Ammon's horn (tissue), 1 donor: Measurements from ENCODE around the gene EFHD2.
A peak's percentile ranks its signal among the peaks of the same experiment; 100 is the strongest.
"Not testable (repeated sequence)": the region's sequence is repeated elsewhere in the genome, so short reads cannot be mapped to it uniquely, and the experiment has no call there.

Experiments
- DNase-seq: peaks from one replicate; pipeline ENCODE4 v3.0.0-alpha.2; 2016; ENCODE audit warnings: low spot score

The EFHD2 gene

DNA sequence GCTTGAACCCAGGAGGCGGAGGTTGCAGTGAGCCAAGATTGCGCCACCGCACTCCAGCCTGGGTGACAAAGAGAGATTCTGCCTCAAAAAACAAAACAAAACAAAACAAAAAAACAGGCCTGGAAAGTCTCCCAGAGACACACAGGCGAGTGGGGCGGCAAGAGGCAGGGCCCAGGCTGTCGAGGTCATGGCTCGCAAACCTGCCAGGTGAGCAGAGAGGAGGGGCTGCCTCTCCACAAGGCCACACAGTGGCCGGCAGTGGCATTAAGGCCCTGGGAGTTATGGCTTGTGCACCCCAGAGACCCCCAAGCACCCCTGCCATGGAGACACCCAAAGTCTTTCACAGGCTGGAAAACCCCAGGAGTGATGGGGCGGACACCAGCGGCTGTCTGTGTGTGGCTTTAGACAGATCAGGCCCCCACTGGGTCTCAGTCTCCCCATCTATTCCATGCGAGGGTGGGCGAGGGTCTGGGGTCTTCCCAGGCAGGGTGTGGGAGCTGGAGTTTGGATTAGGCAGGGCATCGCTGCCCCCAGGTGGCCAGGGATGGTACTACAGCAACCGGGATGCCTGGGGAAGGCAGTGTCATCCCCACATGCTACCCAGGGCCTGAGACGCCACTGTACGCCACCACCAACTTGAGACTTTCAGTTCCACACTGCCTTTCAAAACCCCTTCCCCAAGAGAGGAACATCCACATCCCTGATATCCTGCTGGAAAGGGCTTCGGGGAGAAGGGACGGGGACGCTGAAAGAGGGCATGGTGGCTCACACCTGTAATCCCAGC is 21.3 kb downstream of the EFHD2 start:
- peak; percentile 81 for DNase-seq

DNA sequence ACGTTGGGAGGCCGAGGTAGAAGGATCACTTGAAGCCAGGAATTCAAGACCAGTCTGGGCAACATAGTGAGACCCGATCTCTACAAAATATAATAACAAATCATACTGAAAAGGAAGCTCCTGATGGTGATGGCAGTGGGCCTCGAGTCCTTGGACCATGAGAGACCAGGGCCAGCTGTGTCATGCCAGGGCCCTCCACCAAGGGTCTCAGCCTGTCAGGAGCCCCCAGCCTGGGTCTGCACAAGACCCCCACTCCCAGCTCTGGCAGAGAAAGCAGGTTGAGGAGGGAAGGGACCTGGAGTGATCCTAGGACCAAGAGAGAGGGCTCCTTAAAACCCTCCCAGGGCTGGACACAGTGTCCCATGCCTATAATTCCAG is 21.9 kb downstream of the EFHD2 start:
- no peak for DNase-seq

DNA sequence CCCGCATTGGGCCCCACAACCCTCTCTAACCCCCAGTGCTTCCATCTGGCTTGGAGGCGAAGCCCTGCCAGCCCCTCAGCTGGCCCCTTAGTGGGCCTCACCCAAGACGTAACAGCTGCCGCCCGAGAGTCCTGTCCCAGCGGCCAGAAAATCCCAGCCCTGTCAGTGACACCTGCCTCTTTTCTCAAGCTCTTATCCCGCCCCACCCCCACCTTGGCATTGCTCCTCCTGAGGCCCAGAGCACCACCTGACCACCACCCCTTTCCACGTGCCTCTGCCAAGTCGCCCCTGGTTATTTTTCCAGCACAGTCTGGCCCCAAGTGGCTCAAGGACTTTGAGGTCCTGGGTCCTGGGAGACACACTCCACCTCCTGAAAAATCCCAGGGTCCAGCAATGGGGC is 22.6 kb downstream of the EFHD2 start:
- no peak for DNase-seq

DNA sequence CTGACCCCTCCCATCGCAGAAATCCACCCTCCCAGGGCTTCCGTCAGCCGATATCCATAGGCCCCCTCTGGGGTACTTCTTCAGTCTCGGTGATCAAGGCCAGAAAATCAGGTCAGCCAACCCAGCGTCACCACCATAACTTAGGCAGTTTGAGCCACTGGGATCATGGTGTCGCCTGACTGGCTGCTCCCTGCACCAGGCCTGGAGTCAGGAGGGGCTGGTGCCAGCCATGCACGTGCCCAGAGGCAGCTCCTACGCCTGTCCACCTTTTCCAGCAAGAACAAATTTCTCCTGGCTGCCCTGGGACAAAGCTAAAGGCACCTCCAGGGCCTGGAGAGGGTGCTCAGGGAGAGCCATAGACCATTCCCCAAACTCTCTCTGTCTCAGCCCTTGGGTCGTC is 23.8 kb downstream of the EFHD2 start:
- no peak for DNase-seq

DNA sequence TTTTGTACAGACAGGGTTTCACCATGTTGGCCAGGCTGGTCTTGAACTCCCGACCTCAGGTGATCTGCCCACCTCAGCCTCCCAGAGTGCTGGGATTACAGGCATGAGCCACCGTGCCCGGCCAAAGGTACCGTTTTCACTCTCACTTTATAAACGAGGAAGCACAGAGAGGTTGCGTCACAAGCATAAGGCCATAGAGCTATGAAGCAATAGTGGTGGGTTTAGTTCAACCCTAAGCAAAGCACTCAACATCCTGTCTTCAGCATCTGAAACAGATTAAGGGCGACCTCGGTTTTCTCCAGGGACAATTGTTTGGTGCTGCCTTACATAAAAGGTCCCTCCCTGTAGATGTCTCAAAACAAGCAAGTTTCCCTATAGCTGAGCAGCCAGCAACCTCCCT is 25.1 kb downstream of the EFHD2 start:
- not testable (repeated sequence) for DNase-seq

DNA sequence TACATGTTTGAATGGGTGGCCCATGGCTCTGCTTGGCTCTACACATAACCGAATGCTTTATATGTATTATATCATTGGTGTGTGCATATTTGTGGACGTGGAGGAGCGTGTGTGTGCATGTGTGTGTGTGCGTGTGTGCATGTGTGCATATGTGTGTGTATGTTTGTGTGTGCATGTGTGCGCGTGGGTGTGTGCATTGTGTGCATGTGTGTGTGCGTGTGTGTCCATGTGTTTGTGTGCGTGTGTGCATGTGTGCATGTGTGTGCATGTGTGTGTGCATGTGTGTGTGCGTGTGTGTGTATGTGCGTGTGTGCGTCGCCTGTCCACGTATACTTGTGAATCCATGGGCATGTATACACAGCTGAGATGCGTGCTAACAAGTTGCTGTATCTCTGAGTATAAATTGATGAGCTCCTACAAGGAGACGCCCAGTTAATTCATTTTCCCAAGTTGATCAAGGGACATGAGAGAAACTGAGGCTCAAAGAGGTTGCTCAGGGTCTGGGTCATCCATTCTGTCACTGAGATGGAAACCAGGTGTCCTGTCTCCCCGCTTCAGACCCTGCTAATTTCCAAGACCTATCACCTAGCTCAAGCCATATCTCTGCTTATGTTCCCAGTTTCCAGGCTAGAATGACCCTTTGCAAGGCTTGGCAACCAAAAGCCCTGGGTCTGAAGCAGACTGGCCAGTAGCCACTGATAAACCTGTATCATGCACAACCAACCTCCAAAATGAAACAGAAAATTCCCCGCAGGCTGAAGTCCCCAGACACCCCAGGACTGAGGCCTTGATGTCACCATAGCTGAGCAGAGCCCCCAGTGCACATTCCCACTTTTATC is 25.8 kb downstream of the EFHD2 start:
- no peak for DNase-seq

DNA sequence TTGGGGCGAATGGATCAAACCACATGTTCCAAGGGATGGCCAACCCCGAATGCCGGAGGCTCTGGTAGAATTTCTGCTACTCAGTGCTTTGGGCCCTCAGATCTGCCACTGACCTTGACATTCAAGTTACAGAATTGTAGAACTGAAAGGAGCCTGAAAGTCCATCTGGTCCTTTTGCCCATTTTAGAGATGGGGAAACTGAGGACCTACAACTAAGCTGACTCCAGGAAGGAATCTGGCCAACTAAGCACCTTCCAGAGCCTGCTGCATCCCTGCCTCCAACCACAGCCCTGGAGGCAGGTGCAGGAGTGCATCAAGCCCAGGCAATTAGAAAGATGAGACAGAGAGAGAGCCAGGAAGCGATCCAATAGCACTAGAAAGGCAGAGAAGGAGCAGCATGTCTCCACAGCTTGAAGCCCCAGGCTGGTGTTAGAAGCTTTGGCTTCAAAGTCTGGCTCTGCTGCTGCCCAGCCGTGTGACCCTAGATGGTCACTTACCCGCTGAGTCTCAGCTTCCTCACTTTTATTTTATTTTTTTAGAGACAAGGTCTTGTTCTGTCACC is 27.3 kb downstream of the EFHD2 start:
- no peak for DNase-seq

DNA sequence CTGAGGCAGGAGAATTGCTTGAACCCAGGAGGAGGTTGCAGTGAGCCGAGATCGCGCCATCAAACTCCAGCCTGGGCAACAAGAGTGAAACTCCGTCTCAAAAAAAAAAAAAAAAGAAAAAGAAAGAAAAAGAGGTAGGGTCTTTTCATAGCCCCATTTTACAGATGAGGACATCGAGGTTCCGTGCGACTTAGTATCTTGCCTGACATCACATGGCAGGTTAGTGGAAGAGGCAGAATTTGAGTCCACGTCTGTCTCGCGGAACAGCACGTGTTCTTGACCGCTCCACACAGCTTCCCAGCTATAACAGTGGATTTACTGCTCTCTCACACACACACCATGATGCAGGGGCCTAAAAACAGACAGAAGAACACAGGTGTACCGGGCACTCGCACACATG is 29.6 kb downstream of the EFHD2 start:
- no peak for DNase-seq

DNA sequence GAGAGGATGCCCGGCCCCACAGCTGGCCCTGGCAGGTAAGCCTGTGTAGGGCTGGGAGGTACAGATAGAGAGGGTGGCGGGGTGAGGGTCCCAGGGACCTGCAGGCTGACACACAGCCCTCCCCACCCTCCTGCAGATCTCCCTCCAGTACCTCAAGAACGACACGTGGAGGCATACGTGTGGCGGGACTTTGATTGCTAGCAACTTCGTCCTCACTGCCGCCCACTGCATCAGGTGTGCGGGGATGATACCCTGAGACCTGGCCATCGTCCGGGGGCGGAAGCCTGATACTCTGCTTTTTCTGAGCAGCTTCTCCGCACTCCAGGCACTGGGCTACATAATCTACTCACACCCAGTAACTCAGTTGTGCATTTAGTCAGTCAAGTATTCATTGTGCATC is 30.7 kb downstream of the EFHD2 start:
- DNase-seq: no peak

DNA sequence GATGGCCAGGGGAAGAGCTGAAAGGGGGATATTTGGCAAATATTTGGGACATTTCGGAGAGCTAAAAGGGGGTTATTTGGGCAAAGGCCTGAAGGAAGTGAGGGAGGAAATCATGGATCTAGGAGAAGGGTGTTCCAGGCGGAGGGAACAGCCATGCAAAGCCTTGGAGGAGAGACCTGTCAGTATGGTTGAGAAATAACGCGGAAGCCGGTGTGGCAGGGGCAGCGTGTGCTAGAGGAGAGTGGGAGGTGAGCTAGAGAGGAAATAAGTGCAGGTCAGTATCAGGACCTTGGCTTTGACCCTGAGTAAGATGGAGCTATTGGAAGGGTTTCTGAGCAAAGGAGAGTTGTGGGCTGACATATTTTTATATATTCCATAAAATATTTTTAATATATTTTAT is 31.6 kb downstream of the EFHD2 start:
- DNase-seq: no peak

DNA sequence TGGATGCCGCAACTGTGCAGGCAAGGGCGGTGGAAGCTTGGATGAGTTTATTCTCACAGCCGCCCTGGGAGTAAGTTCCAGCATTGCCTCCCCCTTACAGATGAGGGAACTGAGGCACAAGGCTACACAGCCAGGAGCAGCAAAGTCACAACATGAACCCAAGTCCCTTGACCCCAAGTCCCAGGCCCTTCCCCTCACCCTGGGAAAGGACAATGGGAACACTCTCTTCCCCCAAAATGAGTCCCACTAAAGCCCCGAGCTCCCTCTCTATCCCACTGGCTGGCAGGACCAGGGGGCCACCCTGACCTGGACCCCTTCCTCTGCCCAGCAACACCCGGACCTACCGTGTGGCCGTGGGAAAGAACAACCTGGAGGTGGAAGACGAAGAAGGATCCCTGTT is 32.4 kb downstream of the EFHD2 start:
- DNase-seq: no peak

DNA sequence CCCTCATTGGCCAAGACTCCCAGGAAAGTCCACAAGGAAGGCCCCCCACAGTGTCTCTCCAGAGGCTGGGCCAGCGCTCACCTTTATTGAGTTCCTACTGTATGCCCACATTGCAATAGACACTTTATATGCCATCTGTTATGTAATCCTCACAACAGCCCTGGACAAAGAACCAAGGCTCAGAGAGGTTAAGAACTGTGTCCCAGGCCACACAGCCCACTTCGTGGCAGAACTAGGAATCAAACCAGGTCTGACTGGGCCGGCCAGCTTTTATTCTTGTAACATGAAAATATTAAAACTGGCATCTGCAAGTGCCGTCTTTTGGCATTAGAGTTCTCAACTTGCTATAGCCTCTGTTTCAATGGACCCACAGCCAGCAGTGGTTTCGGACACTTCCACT is 33.1 kb downstream of the EFHD2 start:
- DNase-seq: no peak

DNA sequence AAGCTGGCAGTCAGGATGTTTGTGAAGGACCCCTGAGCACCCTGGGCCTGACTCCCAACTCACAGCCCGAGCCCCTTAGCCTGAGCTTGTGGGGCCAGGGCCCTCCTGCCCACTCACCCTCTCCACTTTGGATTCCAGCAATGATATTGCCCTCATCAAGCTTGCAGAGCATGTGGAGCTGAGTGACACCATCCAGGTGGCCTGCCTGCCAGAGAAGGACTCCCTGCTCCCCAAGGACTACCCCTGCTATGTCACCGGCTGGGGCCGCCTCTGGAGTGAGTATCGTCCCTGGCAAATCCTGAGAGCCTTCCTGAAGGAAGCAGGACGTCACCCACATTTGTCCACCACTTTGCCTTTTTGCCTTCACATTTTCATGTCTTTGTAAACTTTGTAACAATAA is 33.6 kb downstream of the EFHD2 start:
- no peak for DNase-seq

DNA sequence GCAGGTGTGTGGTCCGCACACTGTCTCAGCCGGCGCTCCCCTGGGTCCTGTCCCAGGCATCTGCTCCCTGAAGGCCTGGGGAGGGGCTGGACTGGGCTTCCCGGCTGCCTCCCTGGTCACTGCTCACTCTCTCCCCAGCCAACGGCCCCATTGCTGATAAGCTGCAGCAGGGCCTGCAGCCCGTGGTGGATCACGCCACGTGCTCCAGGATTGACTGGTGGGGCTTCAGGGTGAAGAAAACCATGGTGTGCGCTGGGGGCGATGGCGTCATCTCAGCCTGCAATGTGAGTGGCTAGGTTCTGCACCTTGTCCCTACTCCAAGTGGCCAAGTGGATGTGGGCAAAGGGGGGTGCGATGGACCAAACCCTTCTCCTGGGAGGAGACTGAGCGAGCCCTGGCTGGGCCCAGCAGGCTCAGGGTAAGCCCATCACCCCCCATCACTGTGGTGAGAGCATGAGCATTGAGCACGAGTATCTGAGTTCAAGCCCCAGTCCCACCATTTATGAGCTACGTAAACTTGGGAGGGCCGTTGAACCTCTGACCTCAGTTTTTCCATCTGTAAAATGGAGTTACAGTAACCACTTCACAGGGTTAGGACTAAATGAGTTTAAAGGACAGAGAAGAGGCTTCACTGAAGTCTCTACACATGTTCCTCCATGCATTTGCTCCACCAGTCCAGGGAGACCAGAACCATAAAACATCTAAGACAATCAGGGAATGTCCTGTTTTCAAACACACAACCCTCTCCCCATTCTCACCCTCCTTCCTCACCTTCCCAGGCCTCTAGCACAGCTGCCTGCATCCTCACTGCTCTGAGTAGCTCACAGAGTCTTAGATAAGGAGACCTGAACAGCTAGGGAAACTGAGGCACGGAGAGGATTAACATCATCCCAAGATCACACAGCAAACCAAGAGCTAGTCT is 35.0 kb downstream of the EFHD2 start:
- no peak for DNase-seq

DNA sequence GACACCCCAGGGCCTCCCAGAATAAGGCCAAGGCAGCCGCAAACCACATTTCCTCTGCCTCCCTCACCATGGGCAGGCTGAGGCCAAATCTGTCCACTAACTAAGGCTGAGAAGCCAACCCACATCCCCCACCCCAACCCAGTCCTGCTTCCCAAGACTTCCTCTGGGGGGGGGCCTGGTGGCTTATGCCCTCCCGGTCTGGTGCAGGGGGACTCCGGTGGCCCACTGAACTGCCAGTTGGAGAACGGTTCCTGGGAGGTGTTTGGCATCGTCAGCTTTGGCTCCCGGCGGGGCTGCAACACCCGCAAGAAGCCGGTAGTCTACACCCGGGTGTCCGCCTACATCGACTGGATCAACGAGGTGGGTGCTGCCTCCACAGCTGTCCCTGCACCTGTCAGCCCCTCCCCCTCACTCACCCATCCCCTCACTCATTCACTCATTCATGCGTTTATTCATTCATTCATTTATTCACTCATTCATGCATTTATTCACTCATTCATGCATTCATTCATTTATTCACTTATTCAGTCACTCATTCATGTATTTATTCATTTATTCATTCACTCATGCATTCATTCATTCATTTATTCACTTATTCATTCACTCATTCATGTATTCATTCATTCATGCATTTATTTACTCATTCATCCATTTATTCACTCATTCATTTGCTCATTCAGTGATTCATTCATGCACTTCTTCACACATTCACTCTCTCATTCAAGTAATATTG is 35.9 kb downstream of the EFHD2 start:
- no peak for DNase-seq

DNA sequence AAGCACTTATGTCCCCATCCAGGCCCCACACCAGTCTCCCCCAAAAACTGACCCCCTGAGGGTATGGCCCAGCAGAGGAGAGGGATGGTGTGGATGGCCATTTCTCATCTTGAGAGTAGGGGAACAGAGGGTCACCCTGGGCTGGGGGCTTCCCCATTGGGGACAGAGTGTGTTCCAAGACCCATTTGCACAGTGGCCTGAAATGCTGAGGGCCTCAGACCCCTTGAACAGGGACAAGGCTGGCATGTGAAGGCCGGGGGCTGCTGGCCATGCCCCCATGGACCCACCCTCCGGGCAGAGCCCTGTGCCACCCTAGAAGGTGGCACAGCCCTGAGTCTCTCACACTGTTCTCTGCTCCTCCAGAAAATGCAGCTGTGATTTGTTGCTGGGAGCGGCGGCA is 36.5 kb downstream of the EFHD2 start:
- no peak for DNase-seq

DNA sequence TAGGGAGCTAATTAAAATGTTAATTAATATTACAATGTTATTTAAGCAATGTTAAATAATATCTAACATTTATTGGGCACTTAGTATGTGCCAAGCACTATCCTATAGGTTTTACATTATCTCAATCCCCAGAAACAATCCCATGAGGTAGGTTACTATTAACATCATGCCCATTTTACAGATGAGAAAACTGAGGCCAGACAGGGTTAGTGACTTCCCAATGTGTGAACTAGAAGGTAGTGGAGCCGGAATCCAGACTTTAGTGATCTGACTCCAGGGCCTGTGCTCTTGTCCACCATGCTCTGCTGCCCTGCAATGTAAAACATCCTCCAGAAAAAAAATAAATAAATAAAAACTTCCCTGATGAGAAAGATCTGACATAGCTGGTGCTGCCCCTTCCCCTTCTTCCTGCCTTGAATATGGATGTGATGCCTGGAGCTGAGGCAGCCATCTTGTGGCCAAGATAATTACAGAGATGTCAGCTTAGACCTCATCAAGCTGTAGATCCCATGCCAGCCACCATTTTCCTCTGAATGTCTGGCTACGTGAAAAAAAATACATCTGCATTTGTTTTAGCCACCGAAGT is 39.3 kb downstream of the EFHD2 start:
- no peak for DNase-seq

DNA sequence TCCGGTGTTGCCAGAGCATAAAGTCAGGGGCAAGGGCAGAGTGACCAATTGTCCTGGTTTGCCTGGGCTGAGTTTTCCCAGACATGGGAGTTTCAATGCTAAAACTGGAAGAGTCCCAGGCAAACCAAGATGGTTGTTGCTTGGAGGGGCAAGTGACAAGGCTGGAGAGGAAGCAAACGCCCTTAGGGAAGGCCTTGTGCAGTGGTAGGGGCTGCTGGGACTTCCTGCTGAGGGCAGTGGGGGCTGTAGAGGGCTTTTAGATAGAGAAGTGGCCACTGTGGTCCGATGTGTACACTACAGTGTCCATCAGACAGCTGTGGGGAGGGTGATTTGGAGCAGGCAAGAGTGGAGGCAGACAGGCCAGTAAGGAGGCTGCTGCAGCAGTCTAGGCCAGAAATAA is 39.9 kb downstream of the EFHD2 start:
- DNase-seq: no peak

DNA sequence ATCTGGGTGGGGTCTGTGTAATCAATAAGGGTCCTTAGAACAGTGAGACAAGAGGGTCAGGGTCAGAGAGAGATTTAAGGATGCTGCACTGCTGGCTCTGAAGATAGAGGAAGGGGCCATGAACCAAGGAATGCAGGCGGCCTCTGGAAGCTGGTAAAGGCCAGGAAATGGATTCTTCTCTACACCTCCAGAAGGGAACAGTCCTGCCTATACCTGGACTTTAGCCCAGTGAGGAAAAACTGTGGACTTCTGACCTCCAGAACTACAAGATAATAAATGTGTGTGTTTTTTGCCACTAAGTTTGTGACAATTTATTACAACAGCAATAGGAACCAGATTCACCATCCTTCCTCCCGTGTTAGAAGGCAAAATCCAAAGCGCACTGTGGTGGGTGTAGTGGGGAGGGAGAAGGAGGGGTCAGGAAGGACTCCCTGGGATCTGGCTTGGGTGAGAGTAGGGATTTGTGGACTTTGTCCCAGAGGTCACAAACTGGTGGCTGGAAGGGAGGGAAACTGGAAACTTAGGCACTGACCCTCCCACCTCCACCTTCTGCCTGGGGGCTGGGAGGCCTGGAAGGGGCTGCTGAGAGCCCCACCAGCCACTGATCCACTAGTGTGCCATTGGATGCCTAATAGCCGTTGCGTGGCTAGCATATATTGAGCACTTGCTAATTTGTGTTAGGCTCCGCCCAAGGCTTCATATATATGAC is 41.5 kb downstream of the EFHD2 start:
- DNase-seq: no peak

DNA sequence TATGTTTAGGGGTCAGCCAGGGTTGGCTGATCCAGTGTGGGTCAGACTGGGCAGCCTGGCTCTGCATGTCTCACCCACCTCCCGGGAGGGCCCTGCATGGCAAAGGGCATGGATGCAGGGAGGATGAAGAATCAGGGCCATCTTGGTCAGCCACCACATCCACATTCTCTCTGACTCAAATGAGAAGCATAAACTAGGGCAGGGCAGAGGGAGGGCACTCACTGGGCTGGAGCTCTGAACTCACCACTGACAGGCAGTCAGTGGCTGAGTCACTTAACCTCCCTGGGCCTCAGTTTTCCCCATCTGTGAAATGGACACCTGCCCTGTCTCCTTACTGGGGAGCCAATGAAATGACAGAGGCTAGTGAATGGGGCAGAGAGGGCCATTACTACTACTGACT is 42.5 kb downstream of the EFHD2 start:
- DNase-seq: no peak
